SK-N-MC (cell line): ENCODE data around the gene LRPAP1.

Source experiments
- EZH2 ChIP-seq: fragments of 200-600 bp; sonication (generic); IDR thresholded peaks from one replicate; pipeline ENCODE4 v1.6.1; 2017; ENCODE audit warnings: antibody characterized with exemption
- POLR2AphosphoS5 ChIP-seq: IDR thresholded peaks from 2 replicates; pipeline ENCODE4 v1.6.1; 2012; ENCODE audit warnings: mild to moderate bottlenecking, low read depth, low read length, borderline replicate concordance

DNA sequence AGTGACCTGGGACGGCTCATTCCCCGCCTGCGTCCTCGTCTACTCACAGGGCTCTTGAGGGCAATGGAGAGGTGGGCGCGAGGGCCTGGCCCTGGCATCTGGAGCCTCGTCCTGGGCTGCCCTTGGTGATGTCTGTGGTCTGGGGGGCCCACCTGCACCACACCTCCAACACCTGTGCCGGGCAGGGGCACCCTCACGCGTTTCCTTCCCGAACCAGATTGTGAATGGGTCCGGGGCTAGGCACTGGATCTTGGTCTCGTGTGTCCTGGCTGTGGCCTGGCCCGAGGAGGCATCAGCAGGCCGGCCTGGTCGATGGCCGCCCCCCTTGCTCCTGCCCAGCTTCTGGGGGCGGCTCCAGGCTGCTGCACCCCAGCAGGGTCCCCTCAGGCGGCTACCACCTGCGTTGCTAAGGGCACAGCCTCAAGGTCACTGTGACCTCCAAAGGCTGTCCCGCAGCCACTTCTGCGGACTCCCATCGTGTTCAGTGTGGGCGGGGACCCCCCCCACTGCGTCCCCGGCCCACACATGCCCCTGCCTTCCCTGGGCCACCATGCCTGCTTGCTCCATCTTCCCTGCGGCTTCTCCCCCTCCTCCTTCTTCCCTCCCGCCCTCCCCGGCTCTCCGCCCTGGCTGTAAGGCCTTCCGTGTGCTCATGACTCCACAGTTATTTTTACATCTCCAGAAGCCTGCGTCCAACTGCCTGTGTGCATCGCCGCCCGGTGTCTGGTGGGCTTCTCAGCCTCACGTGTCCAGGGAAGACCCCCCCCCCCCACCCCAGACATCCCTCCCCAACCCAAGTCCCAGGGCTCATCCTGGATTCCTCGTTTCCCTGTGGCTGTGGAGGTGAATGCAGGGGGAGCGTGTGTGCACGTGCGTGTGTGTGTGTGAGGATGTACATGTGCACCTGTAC, 65.3 kb downstream of the LRPAP1 start:
- no peak for TF ChIP-seq EZH2
- TF ChIP-seq POLR2AphosphoS5: no peak
